SJSA1 (cell line): ENCODE measurements around the gene ASAP2. TPM values are rescaled to one million over a fixed set of nuclear protein-coding genes. Genes with fewer than 3 reads are reported as not detected.

Experiments
- DNase-seq, 2 experiments: peaks; one replicate each; pipeline ENCODE4 v3.0.0-alpha.2; 2015 to 2020; ENCODE audit warnings: low spot score in 2 of 2, low read depth in 1 of 2
- H3K27ac ChIP-seq: fragments of 250-450 bp; sonication (Bioruptor Pico); 2 replicates; pipeline ENCODE4 v1.5.1; 2020; ENCODE audit warnings: mild to moderate bottlenecking, moderate library complexity
- H3K27me3 ChIP-seq: fragments of 250-450 bp; sonication (Bioruptor Pico); replicated peaks from 2 replicates; pipeline ENCODE4 v1.5.1; 2020; ENCODE audit warnings: mild to moderate bottlenecking, moderate library complexity
- H3K36me3 ChIP-seq: fragments of 250-450 bp; sonication (Bioruptor Pico); 2 replicates; pipeline ENCODE4 v1.5.1; 2020; ENCODE audit warnings: mild to moderate bottlenecking
- H3K4me1 ChIP-seq: fragments of 250-450 bp; sonication (Bioruptor Pico); replicated peaks from 2 replicates; pipeline ENCODE4 v1.6.1; 2021; ENCODE audit warnings: mild to moderate bottlenecking
- H3K4me3 ChIP-seq: fragments of 250-450 bp; sonication (Bioruptor Pico); 2 replicates; pipeline ENCODE4 v1.5.1; 2020; ENCODE audit warnings: mild to moderate bottlenecking
- H3K9me3 ChIP-seq: fragments of 250-450 bp; sonication (Bioruptor Pico); replicated peaks from 2 replicates; pipeline ENCODE4 v1.5.1; 2020; ENCODE audit warnings: mild to moderate bottlenecking
- total RNA-seq: library from RNA; depleted of rRNA; stranded (reverse); fragments of >200 nt; shearing (Covaris generic); gene quantifications from 2 replicates; pipeline ENCODE4 v1.2.3, GENCODE V29; 2014

The ASAP2 gene
- total RNA-seq, 1 experiment from 2014 or later, result 15.5 TPM

GRCh38 chr2:9250498-9251153 lies 44.0 kb downstream of the ASAP2 start:
- no peak for DNase-seq
- no peaks in the 10 kb centered on the region for H3K9me3 ChIP-seq
- H3K4me3 ChIP-seq, result no peak overlapping the region
- no peaks in the 10 kb centered on the region; the same call in 1 of the 2 replicates for H3K36me3 ChIP-seq
- no peaks in the 10 kb centered on the region for H3K27me3 ChIP-seq
- H3K27ac ChIP-seq, result peak overlapping the region; percentile 66
- H3K4me1 ChIP-seq, result peaks cover 46% of the 10 kb centered on the region

GRCh38 chr2:9251154-9252001 lies 44.8 kb downstream of the ASAP2 start:
- Histone ChIP-seq H3K27me3 (no peaks in the 10 kb centered on the region), H3K4me1 (peaks cover 50% of the 10 kb centered on the region), H3K4me3 (no peak overlapping the region), H3K9me3 (0 out of 2 replicates have a peak, but pooled peaks cover 1% of the 10 kb centered on the region), H3K27ac (peak overlapping the region; percentile 66), H3K36me3 (no peaks in the 10 kb centered on the region; the same call in 1 of the 2 replicates)
- DNase-seq, result peak in 1 of 2 experiments; percentile 48

- 0 out of 2 replicates have a peak, but pooled peaks cover 3% of the 10 kb centered on the region for H3K9me3 ChIP-seq
- no peaks in the 10 kb centered on the region; the same call in 1 of the 2 replicates for H3K36me3 ChIP-seq
- H3K27ac ChIP-seq, result peak overlapping the region; percentile 66
- H3K27me3 ChIP-seq, result no peaks in the 10 kb centered on the region
- no peak overlapping the region for H3K4me3 ChIP-seq
- H3K4me1 ChIP-seq, result peaks cover 56% of the 10 kb centered on the region
- no peak for DNase-seq
Observed at GRCh38 chr2:9252002-9252357, 45.4 kb downstream of the ASAP2 start.

- no peak overlapping the region for H3K4me3 ChIP-seq
- DNase-seq, result no peak
- H3K27me3 ChIP-seq, result no peaks in the 10 kb centered on the region
- peaks cover 35% of the 10 kb centered on the region for H3K4me1 ChIP-seq
- H3K27ac ChIP-seq, result no peak overlapping the region
- no peaks in the 10 kb centered on the region for H3K36me3 ChIP-seq
- 0 out of 2 replicates have a peak, but pooled peaks cover 3% of the 10 kb centered on the region for H3K9me3 ChIP-seq
Observed at GRCh38 chr2:9255416-9255815, 48.8 kb downstream of the ASAP2 start.

GRCh38 chr2:9256147-9256546 lies 49.5 kb downstream of the ASAP2 start:
- Histone ChIP-seq H3K4me3 (no peak overlapping the region), H3K9me3 (0 out of 2 replicates have a peak, but pooled peaks cover 3% of the 10 kb centered on the region), H3K27me3 (no peaks in the 10 kb centered on the region), H3K27ac (no peak overlapping the region), H3K4me1 (peaks cover 27% of the 10 kb centered on the region), H3K36me3 (no peaks in the 10 kb centered on the region)
- no peak for DNase-seq

- Histone ChIP-seq H3K4me3 (no peak overlapping the region), H3K4me1 (peaks cover 23% of the 10 kb centered on the region), H3K27me3 (no peaks in the 10 kb centered on the region), H3K36me3 (no peaks in the 10 kb centered on the region), H3K9me3 (0 out of 2 replicates have a peak, but pooled peaks cover 3% of the 10 kb centered on the region), H3K27ac (no peak overlapping the region; the same call in 1 of the 2 replicates)
- no peak for DNase-seq
Observed at GRCh38 chr2:9256570-9257043, 50.0 kb downstream of the ASAP2 start.

GRCh38 chr2:9258501-9258900 lies 51.9 kb downstream of the ASAP2 start:
- Histone ChIP-seq H3K27me3 (no peaks in the 10 kb centered on the region), H3K27ac (no peak overlapping the region), H3K4me3 (no peak overlapping the region), H3K36me3 (no peaks in the 10 kb centered on the region), H3K4me1 (peaks cover 29% of the 10 kb centered on the region), H3K9me3 (0 out of 2 replicates have a peak, but pooled peaks cover 3% of the 10 kb centered on the region)
- no peak for DNase-seq

GRCh38 chr2:9258953-9259399 lies 52.4 kb downstream of the ASAP2 start:
- H3K4me3 ChIP-seq, result no peak overlapping the region
- H3K27ac ChIP-seq, result no peak overlapping the region
- no peaks in the 10 kb centered on the region for H3K27me3 ChIP-seq
- 0 out of 2 replicates have a peak, but pooled peaks cover 3% of the 10 kb centered on the region for H3K9me3 ChIP-seq
- H3K4me1 ChIP-seq, result peaks cover 34% of the 10 kb centered on the region
- no peak for DNase-seq
- no peaks in the 10 kb centered on the region for H3K36me3 ChIP-seq

- no peak for DNase-seq
- 0 out of 2 replicates have a peak, but pooled peaks cover 3% of the 10 kb centered on the region for H3K9me3 ChIP-seq
- H3K27me3 ChIP-seq, result no peaks in the 10 kb centered on the region
- H3K4me3 ChIP-seq, result no peak overlapping the region
- no peaks in the 10 kb centered on the region for H3K36me3 ChIP-seq
- H3K4me1 ChIP-seq, result peaks cover 38% of the 10 kb centered on the region
- no peak overlapping the region for H3K27ac ChIP-seq
Observed at GRCh38 chr2:9260464-9260918, 53.9 kb downstream of the ASAP2 start.

GRCh38 chr2:9261231-9261883 lies 54.7 kb downstream of the ASAP2 start:
- DNase-seq, result no peak
- no peak overlapping the region for H3K4me3 ChIP-seq
- H3K36me3 ChIP-seq, result no peaks in the 10 kb centered on the region
- H3K4me1 ChIP-seq, result peaks cover 35% of the 10 kb centered on the region
- no peaks in the 10 kb centered on the region for H3K27me3 ChIP-seq
- no peak overlapping the region for H3K27ac ChIP-seq
- H3K9me3 ChIP-seq, result 0 out of 2 replicates have a peak, but pooled peaks cover 2% of the 10 kb centered on the region

- H3K4me1 ChIP-seq, result peaks cover 27% of the 10 kb centered on the region
- DNase-seq, result peak in 1 of 2 experiments; percentile 61
Observed at GRCh38 chr2:9262671-9263171, 56.1 kb downstream of the ASAP2 start.

GRCh38 chr2:9263428-9263827 lies 56.8 kb downstream of the ASAP2 start:
- H3K4me3 ChIP-seq, result no peak overlapping the region
- H3K27me3 ChIP-seq, result no peaks in the 10 kb centered on the region
- peak overlapping the region; percentile 38 for H3K27ac ChIP-seq
- peaks cover 27% of the 10 kb centered on the region for H3K4me1 ChIP-seq
- H3K36me3 ChIP-seq, result no peaks in the 10 kb centered on the region
- no peaks in the 10 kb centered on the region for H3K9me3 ChIP-seq
- peak in 1 of 2 experiments; percentile 44 for DNase-seq

More at GRCh38 chr2:9262671-9263171, 56.1 kb downstream of the ASAP2 start:
- Histone ChIP-seq H3K4me3 (no peak overlapping the region), H3K27ac (peak overlapping the region; percentile 38), H3K36me3 (no peaks in the 10 kb centered on the region), H3K9me3 (no peaks in the 10 kb centered on the region), H3K27me3 (no peaks in the 10 kb centered on the region)

GRCh38 chr2:9264301-9264700 lies 57.7 kb downstream of the ASAP2 start:
- peaks cover 22% of the 10 kb centered on the region for H3K4me1 ChIP-seq
- no peak overlapping the region for H3K27ac ChIP-seq
- DNase-seq, result no peak

More at GRCh38 chr2:9264301-9264700, 57.7 kb downstream of the ASAP2 start:
- no peaks in the 10 kb centered on the region for H3K9me3 ChIP-seq
- no peak overlapping the region for H3K4me3 ChIP-seq
- no peaks in the 10 kb centered on the region for H3K27me3 ChIP-seq
- H3K36me3 ChIP-seq, result no peaks in the 10 kb centered on the region
